Measurements from ENCODE around the gene ATP8A2. TPM values are rescaled to one million over a fixed set of nuclear protein-coding genes. Genes with fewer than 3 reads are reported as not detected.

ATP8A2 gene
- total RNA-seq, 1 experiment from 2014 or later = not detected

DNA sequence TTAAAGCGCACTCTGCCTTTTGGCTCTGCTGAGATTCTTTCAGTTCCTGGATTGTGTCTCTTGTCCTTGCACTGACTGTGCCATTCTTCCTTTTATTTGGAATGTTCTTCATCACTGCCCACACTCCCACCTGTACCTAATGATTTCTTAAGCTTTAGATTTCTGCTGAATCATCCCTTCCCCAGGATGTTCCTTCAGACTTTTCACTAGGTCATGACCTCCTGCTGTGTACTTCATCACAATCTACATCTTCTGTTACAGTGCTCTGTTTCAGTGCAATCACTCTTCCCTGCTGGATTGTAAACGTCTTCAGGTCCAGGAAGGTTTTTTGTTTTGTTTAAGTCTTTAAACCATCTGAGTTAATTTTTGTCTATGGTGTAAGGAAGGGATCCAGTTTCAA, 281.0 kb downstream of the ATP8A2 start:
- ATAC-seq = no peak
- H3K9me3 ChIP-seq (ENCODE audit: control insufficient read depth, insufficient read depth, low read depth, low read length) = no peaks in the 10 kb centered on the region
- in situ Hi-C loops (cut with HindIII; ENCODE audit: low pct_unique_long_range_greater_than_20kb, low sequenced_read_pairs) = no loop called here
- CTCF ChIA-PET = no interaction called here
- no peaks in the 10 kb centered on the region for H3K4me1 ChIP-seq (ENCODE audit: control insufficient read depth, insufficient read depth, low read length)
- BruUV-seq (replicated peaks) = no TSS peak
- TF ChIP-seq TCF7L2 (IDR thresholded peaks at IDR 0.05; ENCODE audit: low read depth, low read length) (no peak), SIN3A (IDR thresholded peaks at IDR 0.05; ENCODE audit: borderline replicate concordance, insufficient read depth, low read depth, low read length) (no peak), POLR2AphosphoS5 (IDR thresholded peaks at IDR 0.05; ENCODE audit: low read depth, low read length) (no peak)
- TF ChIP-seq, protein P1, sequence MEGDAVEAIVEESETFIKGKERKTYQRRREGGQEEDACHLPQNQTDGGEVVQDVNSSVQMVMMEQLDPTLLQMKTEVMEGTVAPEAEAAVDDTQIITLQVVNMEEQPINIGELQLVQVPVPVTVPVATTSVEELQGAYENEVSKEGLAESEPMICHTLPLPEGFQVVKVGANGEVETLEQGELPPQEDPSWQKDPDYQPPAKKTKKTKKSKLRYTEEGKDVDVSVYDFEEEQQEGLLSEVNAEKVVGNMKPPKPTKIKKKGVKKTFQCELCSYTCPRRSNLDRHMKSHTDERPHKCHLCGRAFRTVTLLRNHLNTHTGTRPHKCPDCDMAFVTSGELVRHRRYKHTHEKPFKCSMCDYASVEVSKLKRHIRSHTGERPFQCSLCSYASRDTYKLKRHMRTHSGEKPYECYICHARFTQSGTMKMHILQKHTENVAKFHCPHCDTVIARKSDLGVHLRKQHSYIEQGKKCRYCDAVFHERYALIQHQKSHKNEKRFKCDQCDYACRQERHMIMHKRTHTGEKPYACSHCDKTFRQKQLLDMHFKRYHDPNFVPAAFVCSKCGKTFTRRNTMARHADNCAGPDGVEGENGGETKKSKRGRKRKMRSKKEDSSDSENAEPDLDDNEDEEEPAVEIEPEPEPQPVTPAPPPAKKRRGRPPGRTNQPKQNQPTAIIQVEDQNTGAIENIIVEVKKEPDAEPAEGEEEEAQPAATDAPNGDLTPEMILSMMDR (IDR thresholded peaks at IDR 0.05) = no peak
- TF ChIP-seq, protein P2, sequence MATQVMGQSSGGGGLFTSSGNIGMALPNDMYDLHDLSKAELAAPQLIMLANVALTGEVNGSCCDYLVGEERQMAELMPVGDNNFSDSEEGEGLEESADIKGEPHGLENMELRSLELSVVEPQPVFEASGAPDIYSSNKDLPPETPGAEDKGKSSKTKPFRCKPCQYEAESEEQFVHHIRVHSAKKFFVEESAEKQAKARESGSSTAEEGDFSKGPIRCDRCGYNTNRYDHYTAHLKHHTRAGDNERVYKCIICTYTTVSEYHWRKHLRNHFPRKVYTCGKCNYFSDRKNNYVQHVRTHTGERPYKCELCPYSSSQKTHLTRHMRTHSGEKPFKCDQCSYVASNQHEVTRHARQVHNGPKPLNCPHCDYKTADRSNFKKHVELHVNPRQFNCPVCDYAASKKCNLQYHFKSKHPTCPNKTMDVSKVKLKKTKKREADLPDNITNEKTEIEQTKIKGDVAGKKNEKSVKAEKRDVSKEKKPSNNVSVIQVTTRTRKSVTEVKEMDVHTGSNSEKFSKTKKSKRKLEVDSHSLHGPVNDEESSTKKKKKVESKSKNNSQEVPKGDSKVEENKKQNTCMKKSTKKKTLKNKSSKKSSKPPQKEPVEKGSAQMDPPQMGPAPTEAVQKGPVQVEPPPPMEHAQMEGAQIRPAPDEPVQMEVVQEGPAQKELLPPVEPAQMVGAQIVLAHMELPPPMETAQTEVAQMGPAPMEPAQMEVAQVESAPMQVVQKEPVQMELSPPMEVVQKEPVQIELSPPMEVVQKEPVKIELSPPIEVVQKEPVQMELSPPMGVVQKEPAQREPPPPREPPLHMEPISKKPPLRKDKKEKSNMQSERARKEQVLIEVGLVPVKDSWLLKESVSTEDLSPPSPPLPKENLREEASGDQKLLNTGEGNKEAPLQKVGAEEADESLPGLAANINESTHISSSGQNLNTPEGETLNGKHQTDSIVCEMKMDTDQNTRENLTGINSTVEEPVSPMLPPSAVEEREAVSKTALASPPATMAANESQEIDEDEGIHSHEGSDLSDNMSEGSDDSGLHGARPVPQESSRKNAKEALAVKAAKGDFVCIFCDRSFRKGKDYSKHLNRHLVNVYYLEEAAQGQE (IDR thresholded peaks at IDR 0.05; ENCODE audit: insufficient read depth in 1 of 2, low read depth in 2 of 2, low read length in 1 of 2) = no peak
- H3K36me3 ChIP-seq (ENCODE audit: control insufficient read depth, insufficient read depth, low read length) = no peaks in the 10 kb centered on the region
- intact Hi-C loops (cut with micrococcal nuclease; ENCODE audit: unreplicated experiment) = no loop called here
- POLR2A ChIA-PET = no interaction called here
- DNase-seq (ENCODE audit: low read depth, low spot score) = no peak
- H3K4me3 ChIP-seq (ENCODE audit: low read depth in 2 of 2, low read length in 2 of 2) = no peak overlapping the region
- H3K27me3 ChIP-seq (ENCODE audit: control insufficient read depth, insufficient read depth, low read length) = no peaks in the 10 kb centered on the region
- H3K27ac ChIP-seq (ENCODE audit: low read length) = no peak overlapping the region

DNA sequence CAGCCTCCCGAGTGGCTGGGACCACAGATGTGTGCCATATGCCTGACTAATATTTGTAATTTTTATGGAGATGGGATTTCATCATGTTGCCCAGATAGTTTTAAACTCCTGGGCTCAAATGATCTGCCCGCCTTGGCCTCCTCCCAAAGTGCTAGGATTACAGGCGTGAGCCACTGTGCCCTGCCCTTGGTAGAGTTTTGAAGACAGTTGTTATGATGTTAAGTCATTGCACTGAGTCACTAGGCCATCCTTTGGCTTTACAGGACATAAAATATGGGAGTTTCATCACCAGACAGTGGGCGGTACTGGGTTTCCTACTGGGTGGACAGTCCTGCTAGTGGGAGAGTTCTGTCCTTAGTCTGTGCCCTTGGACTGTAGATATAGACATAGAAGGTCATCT, 282.5 kb downstream of the ATP8A2 start:
- intact Hi-C loops (cut with micrococcal nuclease; ENCODE audit: unreplicated experiment) (no loop called here), in situ Hi-C loops (cut with HindIII; ENCODE audit: low pct_unique_long_range_greater_than_20kb, low sequenced_read_pairs) (no loop called here)
- no peak overlapping the region for H3K27ac ChIP-seq (ENCODE audit: low read length)
- ChIA-PET POLR2A (no interaction called here), CTCF (no interaction called here)
- DNase-seq (ENCODE audit: low read depth, low spot score) (no peak), ATAC-seq (no peak)
- H3K4me1 ChIP-seq (ENCODE audit: control insufficient read depth, insufficient read depth, low read length) = no peaks in the 10 kb centered on the region
- H3K4me3 ChIP-seq (ENCODE audit: low read depth in 2 of 2, low read length in 2 of 2) = no peak overlapping the region
- H3K9me3 ChIP-seq (ENCODE audit: control insufficient read depth, insufficient read depth, low read depth, low read length) = no peaks in the 10 kb centered on the region
- BruUV-seq (replicated peaks) = no TSS peak
- H3K36me3 ChIP-seq (ENCODE audit: control insufficient read depth, insufficient read depth, low read length) = no peaks in the 10 kb centered on the region
- H3K27me3 ChIP-seq (ENCODE audit: control insufficient read depth, insufficient read depth, low read length) = no peaks in the 10 kb centered on the region
- TF ChIP-seq, protein P2 (IDR thresholded peaks at IDR 0.05; ENCODE audit: insufficient read depth in 1 of 2, low read depth in 2 of 2, low read length in 1 of 2) = no peak
- TF ChIP-seq TCF7L2 (IDR thresholded peaks at IDR 0.05; ENCODE audit: low read depth, low read length) (no peak), POLR2AphosphoS5 (IDR thresholded peaks at IDR 0.05; ENCODE audit: low read depth, low read length) (no peak), SIN3A (IDR thresholded peaks at IDR 0.05; ENCODE audit: borderline replicate concordance, insufficient read depth, low read depth, low read length) (no peak)
- TF ChIP-seq, protein P1 (IDR thresholded peaks at IDR 0.05) = no peak

Measured in Panc1 (cell line).